Body of pancreas (tissue), 4 donors: ENCODE data around the gene POC1A. TPM values are rescaled to one million over a fixed set of nuclear protein-coding genes. Genes with fewer than 3 reads are reported as not detected.
"Not testable (repeated sequence)": the region's sequence is repeated elsewhere in the genome, so short reads cannot be mapped to it uniquely, and the experiment has no call there.

Experiments
- ATAC-seq: fragments of 150-250 bp; one replicate; pipeline ENCODE4 v1.9.1; 2016
- DNase-seq, 4 donors: peaks; one replicate each; pipeline ENCODE4 v3.0.0-alpha.2; 2019
- H3K27ac ChIP-seq, 4 donors: fragments of 200-600 bp; sonication (generic); 1 replicate in 3 of 4; 2 replicates in 1 of 4; pipeline versions ENCODE4 v1.5.1 to v1.6.1; 2016 to 2019; ENCODE audit warnings: mild to moderate bottlenecking in 1 of 4, mixed read lengths in 1 of 4, moderate library complexity in 1 of 4
- H3K27me3 ChIP-seq, 2 donors: fragments of 200-600 bp; sonication (generic); one replicate each; pipeline ENCODE4 v1.6.0; 2016; ENCODE audit warnings: mild to moderate bottlenecking in 1 of 2
- H3K36me3 ChIP-seq, 2 donors: fragments of 200-600 bp; sonication (generic); replicated peaks in 1 of 2; 2 replicates each; pipeline ENCODE4 v1.5.1; 2016; ENCODE audit warnings: low read depth in 2 of 2; ENCODE audit not compliant: insufficient read depth in 1 of 2
- H3K4me1 ChIP-seq: fragments of 200-600 bp; sonication (generic); one replicate; pipeline ENCODE4 v1.6.0; 2016
- H3K4me3 ChIP-seq, 2 donors: fragments of 200-600 bp; sonication (generic); 1 replicate in 1 of 2; 2 replicates in 1 of 2; pipeline ENCODE4 v1.5.1; 2016 to 2019
- H3K9me3 ChIP-seq, 3 donors: fragments of 200-600 bp; sonication (generic); 1 replicate in 2 of 3; 2 replicates in 1 of 3; pipeline ENCODE4 v1.5.1; 2016
- CTCF ChIP-seq, 7 experiments: fragments of 450-650 bp in 4 of 7; fragments of 200-600 bp in 3 of 7; sonication (generic) in 3 of 7; IDR thresholded peaks; one replicate each; pipeline ENCODE4 v1.5.1; 2016 to 2019; ENCODE audit warnings: antibody characterized with exemption in 7 of 7
- POLR2A ChIP-seq, 3 donors: fragments of 450-650 bp; IDR thresholded peaks; one replicate each; pipeline ENCODE4 v1.6.1; 2016; ENCODE audit warnings: antibody characterized with exemption in 3 of 3, mild to moderate bottlenecking in 2 of 3
- WGBS, 2 donors: methylation state at CpG; one replicate each; pipeline ENCODE4 v1.1.5; 2017; 5-methylcytosine and 5-hydroxymethylcytosine counted together
- intact Hi-C: fragments of 100-400 bp; cut with DNase I; formaldehyde crosslinking; loops from one replicate; pipeline ENCODE4 v1.15.1; 2023
- total RNA-seq, 2 donors: library from RNA; depleted of rRNA; stranded (reverse); fragments of >200 nt; gene quantifications; one replicate each; pipeline ENCODE4 v1.1.0, GENCODE V29; 2016

Gene POC1A
- total RNA-seq, 2 donors from 2014 or later: 0.26 to 3.3 TPM

GRCh38 chr3:52155912-52156311, 1.7 kb upstream of the POC1A start:
- Histone ChIP-seq H3K36me3 (no peaks in the 10 kb centered on the region), H3K27me3 (no peaks in the 10 kb centered on the region), H3K4me3 (no peak overlapping the region), H3K27ac (no peak overlapping the region), H3K4me1 (peaks cover 14% of the 10 kb centered on the region), H3K9me3 (no peaks in the 10 kb centered on the region)
- DNase-seq (no peak), ATAC-seq (no peak)
- TF ChIP-seq CTCF (IDR thresholded peaks at IDR 0.05): no peak
- no peak for TF ChIP-seq POLR2A (IDR thresholded peaks at IDR 0.05)
- intact Hi-C loops: no loop called here
- 75 to 78% methylated on average over 4 of the region's 4 CpGs for WGBS, 2 donors

- DNase-seq (peak in 2 of 4 donors; percentile 9 to 12), ATAC-seq (no peak)
- peaks cover 14% of the 10 kb centered on the region for H3K4me1 ChIP-seq
- H3K27me3 ChIP-seq: no peaks in the 10 kb centered on the region
- peak overlapping the region; percentile 18 to 45 for H3K4me3 ChIP-seq
- H3K36me3 ChIP-seq: no peaks in the 10 kb centered on the region
- intact Hi-C loops: no loop called here
- H3K27ac ChIP-seq: peak overlapping the region; percentile 46 to 91 (median 86)
- 16 to 46% methylated on average over 3 to 18 of the region's 18 CpGs for WGBS, 2 donors
- TF ChIP-seq CTCF (IDR thresholded peaks at IDR 0.05): no peak
- no peak for TF ChIP-seq POLR2A (IDR thresholded peaks at IDR 0.05)
- H3K9me3 ChIP-seq: no peaks in the 10 kb centered on the region
Measured at GRCh38 chr3:52153389-52154096, 680 bp downstream of the POC1A start.

- DNase-seq, intact Hi-C loops, H3K36me3 ChIP-seq, H3K9me3 ChIP-seq, H3K4me3 ChIP-seq, H3K27me3 ChIP-seq, H3K27ac ChIP-seq, ATAC-seq: not testable (repeated sequence)
- H3K4me1 ChIP-seq: peaks cover 14% of the 10 kb centered on the region
- 83 to 84% methylated on average over 4 of the region's 4 CpGs for WGBS, 2 donors
Measured at GRCh38 chr3:52151991-52152390, 2.2 kb downstream of the POC1A start.

- Histone ChIP-seq H3K9me3 (no peaks in the 10 kb centered on the region), H3K27ac (no peak overlapping the region), H3K4me3 (no peak overlapping the region), H3K36me3 (no peaks in the 10 kb centered on the region), H3K27me3 (no peaks in the 10 kb centered on the region), H3K4me1 (peaks cover 14% of the 10 kb centered on the region)
- ATAC-seq (no peak), DNase-seq (no peak)
- TF ChIP-seq CTCF (IDR thresholded peaks at IDR 0.05): no peak
- no peak for TF ChIP-seq POLR2A (IDR thresholded peaks at IDR 0.05)
- 86 to 88% methylated on average over 4 of the region's 4 CpGs for WGBS, 2 donors
- intact Hi-C loops: no loop called here
Measured at GRCh38 chr3:52150860-52151259, 3.4 kb downstream of the POC1A start.

GRCh38 chr3:52150357-52150756, 3.9 kb downstream of the POC1A start:
- intact Hi-C loops: no loop called here
- DNase-seq: no peak

More at GRCh38 chr3:52150357-52150756, 3.9 kb downstream of the POC1A start:
- H3K4me1 ChIP-seq: peaks cover 14% of the 10 kb centered on the region
- H3K9me3 ChIP-seq: no peaks in the 10 kb centered on the region
- no peak overlapping the region for H3K27ac ChIP-seq
- no peaks in the 10 kb centered on the region for H3K27me3 ChIP-seq
- no peak for TF ChIP-seq CTCF (IDR thresholded peaks at IDR 0.05)
- TF ChIP-seq POLR2A (IDR thresholded peaks at IDR 0.05): no peak
- H3K36me3 ChIP-seq: no peaks in the 10 kb centered on the region
- WGBS, 2 donors: 81 to 82% methylated on average over 3 of the region's 3 CpGs
- no peak for ATAC-seq
- no peak overlapping the region for H3K4me3 ChIP-seq
